Progenitor cell of endocrine pancreas (in vitro differentiated cells): ENCODE results near the gene NLGN1. TPM values are rescaled to one million over a fixed set of nuclear protein-coding genes. Genes with fewer than 3 reads are reported as not detected.

Experiments
- DNase-seq: peaks from one replicate; pipeline ENCODE4 v3.0.0; 2021; ENCODE audit warnings: low spot score; ENCODE audit not compliant: unreplicated experiment
- H3K27ac Mint-ChIP-seq: 2 replicates; pipeline ENCODE4 v1.8.0; 2021; ENCODE audit warnings: mild to moderate bottlenecking, moderate library complexity, mixed read lengths
- H3K27me3 Mint-ChIP-seq: 2 replicates; pipeline ENCODE4 v1.8.0; 2021; ENCODE audit warnings: mixed read lengths
- H3K36me3 Mint-ChIP-seq: 2 replicates; pipeline ENCODE4 v1.8.0; 2022; ENCODE audit warnings: mixed read lengths; ENCODE audit not compliant: insufficient read depth
- H3K4me1 Mint-ChIP-seq: 2 replicates; pipeline ENCODE4 v1.8.0; 2021; ENCODE audit warnings: low read depth, mixed read lengths
- H3K4me3 Mint-ChIP-seq: 2 replicates; pipeline ENCODE4 v1.8.0; 2021; ENCODE audit warnings: low read depth, mild to moderate bottlenecking, moderate library complexity, mixed read lengths
- H3K9me3 Mint-ChIP-seq: 2 replicates; pipeline ENCODE4 v1.8.0; 2021; ENCODE audit warnings: low read depth, mixed read lengths
- total RNA-seq: library from RNA; stranded (reverse); gene quantifications from 2 replicates; pipeline ENCODE4 v1.2.1, GENCODE V29; 2021
- TF ChIP-seq, protein P1 (sequence below): fragments of 200-600 bp; sonication (generic); IDR thresholded peaks from one replicate; pipeline ENCODE4 v1.5.0; 2021; ENCODE audit warnings: antibody characterized with exemption, mild to moderate bottlenecking; ENCODE audit not compliant: unreplicated experiment

Gene NLGN1
- total RNA-seq, 1 donor from 2014 or later = 5.7 TPM

DNA sequence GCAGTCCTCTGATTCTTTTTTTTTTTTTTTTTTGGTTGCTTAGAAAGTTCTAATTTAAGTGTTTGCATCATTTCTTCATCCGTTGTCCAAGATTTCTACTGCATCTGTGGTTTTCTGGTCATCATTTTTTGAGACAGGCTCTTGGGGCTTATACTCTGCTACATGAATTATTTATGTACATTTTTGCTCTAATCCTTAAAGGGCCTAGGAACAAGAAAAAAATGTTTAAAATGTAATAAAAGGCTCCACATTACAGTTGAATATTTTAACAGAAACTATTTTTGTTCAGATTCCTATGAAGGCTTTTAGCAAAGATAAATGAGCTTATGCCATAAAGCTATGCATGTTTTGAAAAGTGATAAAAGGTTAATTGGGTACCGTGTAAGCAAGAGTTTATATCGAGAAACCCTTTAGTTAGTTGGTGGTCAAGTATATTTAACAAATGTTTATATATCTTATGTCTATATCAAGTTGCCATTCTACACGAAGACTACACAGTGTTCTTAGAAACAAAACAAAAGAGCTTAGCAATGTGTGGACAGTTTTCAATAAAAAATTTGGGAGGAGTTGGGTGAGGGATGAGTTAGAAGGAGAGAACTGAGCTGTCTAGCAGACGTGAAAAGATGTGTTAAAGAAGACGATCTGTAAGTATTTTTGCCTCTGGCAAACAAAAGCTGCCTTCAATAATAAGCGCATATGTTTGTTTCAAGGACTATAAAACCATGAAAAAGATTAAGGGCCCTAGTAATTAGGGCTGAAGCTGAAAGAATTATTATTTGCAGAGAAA, 898.0 kb downstream of the NLGN1 start:
- H3K4me3 Mint-ChIP-seq = no peak overlapping the region
- H3K27ac Mint-ChIP-seq = no peak overlapping the region
- no peaks in the 10 kb centered on the region for H3K9me3 Mint-ChIP-seq

GRCh38 chr3:174302746-174303315, 905.3 kb downstream of the NLGN1 start:
- Mint-ChIP-seq H3K27ac (no peak overlapping the region), H3K27me3 (no peaks in the 10 kb centered on the region), H3K4me1 (no peaks in the 10 kb centered on the region), H3K9me3 (no peaks in the 10 kb centered on the region), H3K4me3 (no peak overlapping the region), H3K36me3 (no peaks in the 10 kb centered on the region)
- DNase-seq = no peak
- TF ChIP-seq, protein P1, sequence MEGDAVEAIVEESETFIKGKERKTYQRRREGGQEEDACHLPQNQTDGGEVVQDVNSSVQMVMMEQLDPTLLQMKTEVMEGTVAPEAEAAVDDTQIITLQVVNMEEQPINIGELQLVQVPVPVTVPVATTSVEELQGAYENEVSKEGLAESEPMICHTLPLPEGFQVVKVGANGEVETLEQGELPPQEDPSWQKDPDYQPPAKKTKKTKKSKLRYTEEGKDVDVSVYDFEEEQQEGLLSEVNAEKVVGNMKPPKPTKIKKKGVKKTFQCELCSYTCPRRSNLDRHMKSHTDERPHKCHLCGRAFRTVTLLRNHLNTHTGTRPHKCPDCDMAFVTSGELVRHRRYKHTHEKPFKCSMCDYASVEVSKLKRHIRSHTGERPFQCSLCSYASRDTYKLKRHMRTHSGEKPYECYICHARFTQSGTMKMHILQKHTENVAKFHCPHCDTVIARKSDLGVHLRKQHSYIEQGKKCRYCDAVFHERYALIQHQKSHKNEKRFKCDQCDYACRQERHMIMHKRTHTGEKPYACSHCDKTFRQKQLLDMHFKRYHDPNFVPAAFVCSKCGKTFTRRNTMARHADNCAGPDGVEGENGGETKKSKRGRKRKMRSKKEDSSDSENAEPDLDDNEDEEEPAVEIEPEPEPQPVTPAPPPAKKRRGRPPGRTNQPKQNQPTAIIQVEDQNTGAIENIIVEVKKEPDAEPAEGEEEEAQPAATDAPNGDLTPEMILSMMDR = no peak

More for the DNA sequence above, 898.0 kb downstream of the NLGN1 start:
- Mint-ChIP-seq H3K36me3 (no peaks in the 10 kb centered on the region), H3K4me1 (no peaks in the 10 kb centered on the region), H3K27me3 (peaks cover 3% of the 10 kb centered on the region)
- TF ChIP-seq, protein P1 = no peak
- no peak for DNase-seq

GRCh38 chr3:174303907-174304560, 906.5 kb downstream of the NLGN1 start:
- Mint-ChIP-seq H3K27ac (no peak overlapping the region), H3K9me3 (no peaks in the 10 kb centered on the region), H3K36me3 (no peaks in the 10 kb centered on the region), H3K4me1 (no peaks in the 10 kb centered on the region), H3K27me3 (no peaks in the 10 kb centered on the region), H3K4me3 (no peak overlapping the region)
- TF ChIP-seq, protein P1 = no peak
- no peak for DNase-seq

DNA sequence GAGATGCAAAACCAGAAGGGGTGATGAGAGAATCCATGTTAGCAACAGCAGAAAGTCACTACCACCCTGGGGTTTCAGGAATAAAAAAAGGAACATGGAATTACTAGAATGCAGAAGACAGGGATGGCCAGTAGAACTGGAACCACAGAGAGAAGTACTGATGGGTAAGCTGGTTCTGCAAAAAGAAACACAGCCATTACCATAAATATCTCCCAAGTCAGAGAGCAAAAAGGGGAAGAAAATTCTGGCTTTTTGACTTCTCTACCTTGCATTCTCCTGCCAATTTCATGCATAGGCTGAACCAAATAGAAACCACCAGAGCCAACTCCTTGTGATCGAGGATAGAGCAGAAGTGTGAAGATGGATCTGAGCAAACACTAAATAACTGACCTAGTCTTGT, 911.2 kb downstream of the NLGN1 start:
- H3K27me3 Mint-ChIP-seq = no peaks in the 10 kb centered on the region
- no peaks in the 10 kb centered on the region for H3K36me3 Mint-ChIP-seq
- DNase-seq = no peak
- no peak overlapping the region for H3K4me3 Mint-ChIP-seq
- no peaks in the 10 kb centered on the region for H3K4me1 Mint-ChIP-seq
- TF ChIP-seq, protein P1 = no peak
- no peak overlapping the region for H3K27ac Mint-ChIP-seq
- no peaks in the 10 kb centered on the region for H3K9me3 Mint-ChIP-seq

GRCh38 chr3:174310475-174310983, 913.0 kb downstream of the NLGN1 start:
- H3K4me3 Mint-ChIP-seq = no peak overlapping the region
- DNase-seq = no peak
- no peaks in the 10 kb centered on the region for H3K9me3 Mint-ChIP-seq
- TF ChIP-seq, protein P1 = no peak
- H3K27ac Mint-ChIP-seq = no peak overlapping the region
- no peaks in the 10 kb centered on the region for H3K36me3 Mint-ChIP-seq
- no peaks in the 10 kb centered on the region for H3K27me3 Mint-ChIP-seq
- no peaks in the 10 kb centered on the region for H3K4me1 Mint-ChIP-seq
